GM23338 (cell line): ENCODE measurements around the gene KLHL36. TPM values are rescaled to one million over a fixed set of nuclear protein-coding genes. Genes with fewer than 3 reads are reported as not detected.
"Not testable (repeated sequence)": the region's sequence is repeated elsewhere in the genome, so short reads cannot be mapped to it uniquely, and the experiment has no call there.

ENCODE experiments used
- ATAC-seq: fragments of 200-7000 bp; cut with Tn5 transposase; 3 replicates; pipeline ENCODE4 v1.9.1; 2020
- DNase-seq: peaks from one replicate; pipeline ENCODE4 v3.0.0-alpha.2; 2015; ENCODE audit warnings: low spot score
- H2AFZ ChIP-seq: fragments of 200-600 bp; sonication (generic); 2 replicates; pipeline ENCODE4 v1.8.0; 2016; ENCODE audit warnings: antibody characterized with exemption, mild to moderate bottlenecking, moderate library complexity
- H3F3A ChIP-seq: fragments of 200-600 bp; sonication (generic); replicated peaks from 2 replicates; pipeline ENCODE4 v1.8.0; 2017; ENCODE audit warnings: antibody characterized with exemption, mixed run types, low read depth
- H3K27ac ChIP-seq: fragments of 200-600 bp; sonication (generic); 2 replicates; pipeline ENCODE4 v1.6.1; 2016; ENCODE audit warnings: low read depth
- H3K27me3 ChIP-seq: fragments of 200-600 bp; sonication (generic); 2 replicates; pipeline ENCODE4 v1.8.0; 2016; ENCODE audit warnings: mild to moderate bottlenecking, mixed run types, moderate library complexity; ENCODE audit not compliant: insufficient read depth
- H3K36me3 ChIP-seq: fragments of 200-600 bp; sonication (generic); 2 replicates; pipeline ENCODE4 v1.8.0; 2016; ENCODE audit warnings: mild to moderate bottlenecking; ENCODE audit not compliant: insufficient read depth
- H3K4me1 ChIP-seq: fragments of 200-600 bp; sonication (generic); 2 replicates; pipeline ENCODE4 v1.8.0; 2016; ENCODE audit warnings: mild to moderate bottlenecking, moderate library complexity; ENCODE audit not compliant: insufficient read depth
- H3K4me2 ChIP-seq: fragments of 200-600 bp; sonication (generic); 2 replicates; pipeline ENCODE4 v1.7.1; 2017; ENCODE audit warnings: mixed run types
- H3K4me3 ChIP-seq: fragments of 200-600 bp; sonication (generic); 2 replicates; pipeline ENCODE4 v1.6.1; 2016; ENCODE audit warnings: mixed run types
- H3K79me2 ChIP-seq: fragments of 200-600 bp; sonication (generic); replicated peaks from 2 replicates; pipeline ENCODE4 v1.8.0; 2017; ENCODE audit warnings: mild to moderate bottlenecking; ENCODE audit not compliant: insufficient read depth
- H3K9me2 ChIP-seq: fragments of 200-600 bp; sonication (generic); 2 replicates; pipeline ENCODE4 v1.8.0; 2017; ENCODE audit not compliant: insufficient read depth
- H4K20me1 ChIP-seq: fragments of 200-600 bp; sonication (generic); replicated peaks from 2 replicates; pipeline ENCODE4 v1.8.0; 2017; ENCODE audit warnings: mild to moderate bottlenecking; ENCODE audit not compliant: insufficient read depth
- H3K27ac Mint-ChIP-seq: 2 replicates; pipeline ENCODE4 v1.8.0; 2020; ENCODE audit warnings: inconsistent platforms, mild to moderate bottlenecking, moderate library complexity, mixed read lengths
- H3K27me3 Mint-ChIP-seq: 3 replicates; pipeline ENCODE4 v1.8.0; 2022; ENCODE audit warnings: low read depth, mild to moderate bottlenecking, moderate library complexity, mixed read lengths, inconsistent platforms; ENCODE audit not compliant: insufficient read depth, poor library complexity
- H3K36me3 Mint-ChIP-seq: 3 replicates; pipeline ENCODE4 v1.8.0; 2021; ENCODE audit warnings: low read depth, mild to moderate bottlenecking, inconsistent platforms, moderate library complexity, mixed read lengths
- H3K4me1 Mint-ChIP-seq: 3 replicates; pipeline ENCODE4 v1.8.0; 2020; ENCODE audit warnings: mild to moderate bottlenecking, inconsistent platforms, mixed read lengths
- H3K4me3 Mint-ChIP-seq: 3 replicates; pipeline ENCODE4 v1.8.0; 2021; ENCODE audit warnings: moderate library complexity, mild to moderate bottlenecking, inconsistent platforms, mixed read lengths
- H3K9me3 Mint-ChIP-seq: 3 replicates; pipeline ENCODE4 v1.8.0; 2020; ENCODE audit warnings: moderate library complexity, mild to moderate bottlenecking, inconsistent platforms, mixed read lengths
- CREB1 ChIP-seq: fragments of 250-450 bp; sonication (Bioruptor Pico); IDR thresholded peaks from 2 replicates; pipeline ENCODE4 v1.5.0; 2020; ENCODE audit warnings: low read depth, mild to moderate bottlenecking, moderate library complexity
- EZH2 ChIP-seq: fragments of 200-600 bp; sonication (generic); IDR thresholded peaks from one replicate; pipeline ENCODE4 v1.8.0; 2017; ENCODE audit warnings: antibody characterized with exemption, mild to moderate bottlenecking, low read depth; ENCODE audit not compliant: unreplicated experiment
- EZH2phosphoT487 ChIP-seq: fragments of 200-600 bp; sonication (generic); IDR thresholded peaks from one replicate; pipeline ENCODE4 v1.8.1; 2018; ENCODE audit warnings: antibody characterized with exemption; ENCODE audit not compliant: unreplicated experiment
- JUNB ChIP-seq: IDR thresholded peaks from one replicate; pipeline ENCODE4 v1.6.1; 2016; ENCODE audit warnings: antibody characterized with exemption; ENCODE audit not compliant: unreplicated experiment
- NANOG ChIP-seq: IDR thresholded peaks from 2 replicates; pipeline ENCODE4 v1.6.1; 2016; ENCODE audit warnings: antibody characterized with exemption, borderline replicate concordance
- POLR2AphosphoS5 ChIP-seq: IDR thresholded peaks from 2 replicates; pipeline ENCODE4 v1.6.1; 2016; ENCODE audit warnings: antibody characterized with exemption, low read depth
- STAT1 ChIP-seq: IDR thresholded peaks from one replicate; pipeline ENCODE4 v1.6.1; 2016; ENCODE audit warnings: antibody characterized with exemption; ENCODE audit not compliant: unreplicated experiment
- ZNF114 ChIP-seq: fragments of 250-450 bp; sonication (Bioruptor Pico); IDR thresholded peaks from 2 replicates; pipeline ENCODE4 v1.5.0; 2020; ENCODE audit warnings: mild to moderate bottlenecking, moderate library complexity
- ZNF331 ChIP-seq: fragments of 250-450 bp; sonication (Bioruptor Pico); IDR thresholded peaks from 2 replicates; pipeline ENCODE4 v1.5.0; 2020; ENCODE audit warnings: low read depth, mild to moderate bottlenecking, moderate library complexity
- polyA plus RNA-seq: library from polyadenylated mRNA; unstranded; fragments of >200 nt; fragmentation: Nextera tagmentation; extraction: Ambion mirVana; gene quantifications from 2 replicates; pipeline ENCODE4 v1.2.1, GENCODE V29; 2016
- total RNA-seq: library from RNA; depleted of rRNA; stranded (reverse); fragments of >200 nt; shearing (Covaris generic); gene quantifications from 2 replicates; pipeline ENCODE4 v1.2.3, GENCODE V29; 2014
- TF ChIP-seq, protein P1 (sequence below): IDR thresholded peaks from one replicate; pipeline ENCODE4 v1.6.1; 2018; ENCODE audit warnings: antibody characterized with exemption; ENCODE audit not compliant: unreplicated experiment
- TF ChIP-seq, protein P2 (sequence below), 2 experiments: fragments of 200-600 bp in 1 of 2; sonication (generic) in 1 of 2; conservative IDR thresholded peaks; 2 replicates each; pipeline versions ENCODE4 v1.5.1 to v1.6.1; 2016 to 2017; ENCODE audit warnings: antibody characterized with exemption in 2 of 2, low read depth in 2 of 2, mild to moderate bottlenecking in 2 of 2, moderate library complexity in 1 of 2
- TF ChIP-seq, protein P3 (sequence below): IDR thresholded peaks from 2 replicates; pipeline ENCODE4 v1.6.1; 2016; ENCODE audit warnings: antibody characterized with exemption

The KLHL36 gene
- total and polyA plus RNA-seq, 2 experiments from 2014 or later, result 13.4 to 70.4 TPM

DNA sequence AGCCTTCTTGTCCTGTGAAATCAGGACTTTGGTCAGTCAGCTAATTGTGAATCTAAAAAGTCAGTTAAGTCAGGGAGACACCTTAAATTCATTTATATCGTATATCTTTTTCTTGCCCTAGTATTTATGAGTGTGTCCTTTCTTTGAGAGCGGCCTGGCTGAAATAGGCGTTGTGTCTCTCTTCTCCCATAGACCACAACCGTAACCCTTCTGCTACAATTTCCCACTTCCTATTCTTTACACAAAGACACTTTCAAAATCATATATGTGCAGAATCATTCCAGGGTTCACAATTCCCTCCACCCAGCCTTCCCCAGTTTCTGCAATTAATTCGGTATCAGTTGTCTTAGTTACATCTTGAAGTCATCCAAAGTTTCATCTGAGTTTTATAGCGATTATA, 16.4 kb upstream of the KLHL36 start (continued):
- TF ChIP-seq, protein P1, sequence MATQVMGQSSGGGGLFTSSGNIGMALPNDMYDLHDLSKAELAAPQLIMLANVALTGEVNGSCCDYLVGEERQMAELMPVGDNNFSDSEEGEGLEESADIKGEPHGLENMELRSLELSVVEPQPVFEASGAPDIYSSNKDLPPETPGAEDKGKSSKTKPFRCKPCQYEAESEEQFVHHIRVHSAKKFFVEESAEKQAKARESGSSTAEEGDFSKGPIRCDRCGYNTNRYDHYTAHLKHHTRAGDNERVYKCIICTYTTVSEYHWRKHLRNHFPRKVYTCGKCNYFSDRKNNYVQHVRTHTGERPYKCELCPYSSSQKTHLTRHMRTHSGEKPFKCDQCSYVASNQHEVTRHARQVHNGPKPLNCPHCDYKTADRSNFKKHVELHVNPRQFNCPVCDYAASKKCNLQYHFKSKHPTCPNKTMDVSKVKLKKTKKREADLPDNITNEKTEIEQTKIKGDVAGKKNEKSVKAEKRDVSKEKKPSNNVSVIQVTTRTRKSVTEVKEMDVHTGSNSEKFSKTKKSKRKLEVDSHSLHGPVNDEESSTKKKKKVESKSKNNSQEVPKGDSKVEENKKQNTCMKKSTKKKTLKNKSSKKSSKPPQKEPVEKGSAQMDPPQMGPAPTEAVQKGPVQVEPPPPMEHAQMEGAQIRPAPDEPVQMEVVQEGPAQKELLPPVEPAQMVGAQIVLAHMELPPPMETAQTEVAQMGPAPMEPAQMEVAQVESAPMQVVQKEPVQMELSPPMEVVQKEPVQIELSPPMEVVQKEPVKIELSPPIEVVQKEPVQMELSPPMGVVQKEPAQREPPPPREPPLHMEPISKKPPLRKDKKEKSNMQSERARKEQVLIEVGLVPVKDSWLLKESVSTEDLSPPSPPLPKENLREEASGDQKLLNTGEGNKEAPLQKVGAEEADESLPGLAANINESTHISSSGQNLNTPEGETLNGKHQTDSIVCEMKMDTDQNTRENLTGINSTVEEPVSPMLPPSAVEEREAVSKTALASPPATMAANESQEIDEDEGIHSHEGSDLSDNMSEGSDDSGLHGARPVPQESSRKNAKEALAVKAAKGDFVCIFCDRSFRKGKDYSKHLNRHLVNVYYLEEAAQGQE, result no peak
- TF ChIP-seq CREB1 (no peak), ZNF331 (CRISPR knock-in tag) (no peak), NANOG (no peak), EZH2phosphoT487 (no peak), STAT1 (no peak)
- TF ChIP-seq, protein P2, sequence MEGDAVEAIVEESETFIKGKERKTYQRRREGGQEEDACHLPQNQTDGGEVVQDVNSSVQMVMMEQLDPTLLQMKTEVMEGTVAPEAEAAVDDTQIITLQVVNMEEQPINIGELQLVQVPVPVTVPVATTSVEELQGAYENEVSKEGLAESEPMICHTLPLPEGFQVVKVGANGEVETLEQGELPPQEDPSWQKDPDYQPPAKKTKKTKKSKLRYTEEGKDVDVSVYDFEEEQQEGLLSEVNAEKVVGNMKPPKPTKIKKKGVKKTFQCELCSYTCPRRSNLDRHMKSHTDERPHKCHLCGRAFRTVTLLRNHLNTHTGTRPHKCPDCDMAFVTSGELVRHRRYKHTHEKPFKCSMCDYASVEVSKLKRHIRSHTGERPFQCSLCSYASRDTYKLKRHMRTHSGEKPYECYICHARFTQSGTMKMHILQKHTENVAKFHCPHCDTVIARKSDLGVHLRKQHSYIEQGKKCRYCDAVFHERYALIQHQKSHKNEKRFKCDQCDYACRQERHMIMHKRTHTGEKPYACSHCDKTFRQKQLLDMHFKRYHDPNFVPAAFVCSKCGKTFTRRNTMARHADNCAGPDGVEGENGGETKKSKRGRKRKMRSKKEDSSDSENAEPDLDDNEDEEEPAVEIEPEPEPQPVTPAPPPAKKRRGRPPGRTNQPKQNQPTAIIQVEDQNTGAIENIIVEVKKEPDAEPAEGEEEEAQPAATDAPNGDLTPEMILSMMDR (conservative IDR thresholded peaks at IDR 0.05; ENCODE audit: low read depth in 2 of 2), result no peak

DNA sequence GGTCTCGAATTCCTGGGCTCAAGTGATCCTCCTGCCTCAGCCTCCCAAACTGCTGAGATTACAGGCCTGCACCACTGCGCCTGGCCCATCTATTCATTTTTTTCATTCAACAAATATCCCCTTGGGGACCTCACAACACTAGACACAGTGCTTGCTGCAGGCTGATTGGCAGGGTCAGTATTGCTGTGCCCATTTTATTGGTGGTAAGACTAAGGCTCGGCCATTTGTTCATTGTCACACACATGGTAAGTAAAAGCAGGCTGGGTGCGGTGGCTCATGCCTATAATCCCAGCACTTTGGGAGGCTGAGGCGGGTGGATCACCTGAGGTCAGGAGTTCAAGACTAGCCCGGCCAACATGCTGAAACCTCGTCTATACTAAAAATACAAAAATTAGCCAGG, 15.4 kb upstream of the KLHL36 start:
- H4K20me1 ChIP-seq, H3K4me2 ChIP-seq, H3F3A ChIP-seq, H3K27ac ChIP-seq, H3K27ac Mint-ChIP-seq, H3K36me3 ChIP-seq, H3K4me3 ChIP-seq, H3K27me3 Mint-ChIP-seq, H3K4me1 Mint-ChIP-seq, H3K27me3 ChIP-seq, H3K4me3 Mint-ChIP-seq, ATAC-seq, H3K4me1 ChIP-seq, H3K9me2 ChIP-seq, H3K9me3 Mint-ChIP-seq, DNase-seq, H3K79me2 ChIP-seq, H2AFZ ChIP-seq, H3K36me3 Mint-ChIP-seq: not testable (repeated sequence)

DNA sequence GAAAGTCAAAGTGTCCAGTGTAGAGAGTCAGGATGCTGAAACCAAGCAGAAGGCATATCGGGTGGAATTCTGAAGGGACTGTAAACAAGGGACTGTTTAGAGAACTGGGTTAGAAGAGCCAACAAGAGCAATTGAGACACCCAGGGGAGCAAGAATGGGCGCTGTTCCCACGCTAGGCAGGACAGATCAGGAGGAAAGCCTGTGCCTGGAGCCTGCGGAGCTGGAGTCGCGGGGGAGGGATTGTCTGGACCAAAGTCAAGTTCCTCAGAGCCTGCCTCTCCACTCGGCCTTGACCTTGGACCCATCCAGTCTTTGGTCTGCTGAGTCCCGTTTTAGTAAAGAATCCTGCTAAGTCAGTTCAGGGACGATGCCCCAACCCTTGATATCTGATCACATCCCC, 14.7 kb upstream of the KLHL36 start:
- Histone ChIP-seq H3K79me2 (no peaks in the 10 kb centered on the region), H3K9me2 (no peaks in the 10 kb centered on the region), H3F3A (no peaks in the 10 kb centered on the region), H3K4me3 (no peak overlapping the region), H4K20me1 (no peaks in the 10 kb centered on the region), H3K4me1 (0 out of 2 replicates have a peak, but pooled peaks cover 5% of the 10 kb centered on the region), H3K27ac (no peak overlapping the region), H3K36me3 (no peaks in the 10 kb centered on the region), H2AFZ (no peak overlapping the region), H3K27me3 (no peaks in the 10 kb centered on the region), H3K4me2 (no peak overlapping the region)
- H3K9me3 Mint-ChIP-seq, result no peaks in the 10 kb centered on the region
- no peaks in the 10 kb centered on the region for H3K36me3 Mint-ChIP-seq
- peak; percentile 18; the same call in 1 of the 3 replicates for ATAC-seq
- H3K27ac Mint-ChIP-seq, result no peak overlapping the region
- no peak overlapping the region for H3K4me3 Mint-ChIP-seq
- H3K27me3 Mint-ChIP-seq, result no peaks in the 10 kb centered on the region
- H3K4me1 Mint-ChIP-seq, result peaks cover 9% of the 10 kb centered on the region
- no peak for DNase-seq
- TF ChIP-seq EZH2phosphoT487, result no peak
- TF ChIP-seq JUNB, result no peak
- TF ChIP-seq POLR2AphosphoS5, result no peak
- TF ChIP-seq EZH2, result no peak
- TF ChIP-seq, protein P3, sequence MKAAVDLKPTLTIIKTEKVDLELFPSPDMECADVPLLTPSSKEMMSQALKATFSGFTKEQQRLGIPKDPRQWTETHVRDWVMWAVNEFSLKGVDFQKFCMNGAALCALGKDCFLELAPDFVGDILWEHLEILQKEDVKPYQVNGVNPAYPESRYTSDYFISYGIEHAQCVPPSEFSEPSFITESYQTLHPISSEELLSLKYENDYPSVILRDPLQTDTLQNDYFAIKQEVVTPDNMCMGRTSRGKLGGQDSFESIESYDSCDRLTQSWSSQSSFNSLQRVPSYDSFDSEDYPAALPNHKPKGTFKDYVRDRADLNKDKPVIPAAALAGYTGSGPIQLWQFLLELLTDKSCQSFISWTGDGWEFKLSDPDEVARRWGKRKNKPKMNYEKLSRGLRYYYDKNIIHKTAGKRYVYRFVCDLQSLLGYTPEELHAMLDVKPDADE, result no peak
- TF ChIP-seq NANOG, result no peak
- TF ChIP-seq ZNF114, result no peak
- TF ChIP-seq STAT1, result no peak
- TF ChIP-seq, protein P2 (conservative IDR thresholded peaks at IDR 0.05; ENCODE audit: low read depth in 2 of 2), result no peak
